Measurements from ENCODE around the gene RAD23A.

Gene RAD23A

DNA sequence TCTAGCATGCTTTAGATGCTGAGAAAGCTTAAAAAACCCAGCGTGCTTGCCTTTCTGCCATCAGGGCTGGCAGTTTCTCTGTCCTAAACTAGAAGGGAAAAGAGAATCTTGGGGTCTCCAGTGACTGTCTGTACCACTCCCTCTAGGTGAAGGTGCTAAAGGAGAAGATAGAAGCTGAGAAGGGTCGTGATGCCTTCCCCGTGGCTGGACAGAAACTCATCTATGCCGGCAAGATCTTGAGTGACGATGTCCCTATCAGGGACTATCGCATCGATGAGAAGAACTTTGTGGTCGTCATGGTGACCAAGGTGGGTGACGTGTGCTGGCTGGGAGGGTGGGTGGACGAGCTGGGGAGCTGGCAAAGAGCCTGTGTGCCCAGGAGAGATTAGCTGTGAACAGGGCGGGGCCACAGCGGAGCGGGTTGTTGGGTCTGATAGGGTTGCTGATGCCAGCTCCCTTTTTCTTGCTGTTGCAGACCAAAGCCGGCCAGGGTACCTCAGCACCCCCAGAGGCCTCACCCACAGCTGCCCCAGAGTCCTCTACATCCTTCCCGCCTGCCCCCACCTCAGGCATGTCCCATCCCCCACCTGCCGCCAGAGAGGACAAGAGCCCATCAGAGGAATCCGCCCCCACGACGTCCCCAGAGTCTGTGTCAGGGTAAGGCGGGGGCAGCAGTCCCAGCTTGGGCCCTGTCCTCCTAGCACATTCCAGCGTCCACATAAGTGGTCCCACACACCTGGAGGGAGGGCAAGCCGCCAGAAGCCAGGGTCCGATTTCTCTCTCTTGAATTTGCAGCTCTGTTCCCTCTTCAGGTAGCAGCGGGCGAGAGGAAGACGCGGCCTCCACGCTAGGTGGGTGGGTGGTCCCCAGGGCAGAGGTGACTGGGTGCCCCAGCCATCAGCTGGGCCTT lies 2.3 kb downstream of the RAD23A start:
- TF ChIP-seq EGR2 (tag by site-specific recombination; IDR thresholded peaks at IDR 0.05; ENCODE audit: low read depth) (0 out of 2 replicates have a peak, but pooled peaks have one; percentile 33), ZNF513 (tag by site-specific recombination; IDR thresholded peaks at IDR 0.05) (no peak), ZNF266 (tag by site-specific recombination; IDR thresholded peaks at IDR 0.05; ENCODE audit: low read depth) (no peak), ZNF26 (tag by site-specific recombination; IDR thresholded peaks at IDR 0.05) (no peak)
- ChIA-PET CTCF (interaction anchor here (1.1 to 6.2 kb wide), 3 partner anchors 8 to 29 kb away, joined by 4 to 31 read pairs (median 4); no protein-coding TSS in a partner anchor), POLR2A (interaction anchor here (0.5 kb wide), 1 partner anchor 19 kb away, joined by 3 read pairs; no protein-coding TSS in a partner anchor)
- Histone ChIP-seq H3K27ac (ENCODE audit: extremely low read depth, low read depth, low read length) (peak overlapping the region; percentile 39; the same call in 1 of the 2 replicates), H3K9me3 (ENCODE audit: control insufficient read depth, insufficient read depth, low read depth, low read length) (no peaks in the 10 kb centered on the region), H3K4me3 (ENCODE audit: low read depth, low read length) (no peak overlapping the region), H3K36me3 (ENCODE audit: control insufficient read depth in 2 of 2, insufficient read depth in 1 of 2, low read length in 2 of 2) (peaks cover 54 to 75% of the 10 kb centered on the region in 2 experiments), H3K4me1 (ENCODE audit: control insufficient read depth, insufficient read depth, low read length) (peaks cover 3% of the 10 kb centered on the region; the same call in 1 of the 2 replicates)

DNA sequence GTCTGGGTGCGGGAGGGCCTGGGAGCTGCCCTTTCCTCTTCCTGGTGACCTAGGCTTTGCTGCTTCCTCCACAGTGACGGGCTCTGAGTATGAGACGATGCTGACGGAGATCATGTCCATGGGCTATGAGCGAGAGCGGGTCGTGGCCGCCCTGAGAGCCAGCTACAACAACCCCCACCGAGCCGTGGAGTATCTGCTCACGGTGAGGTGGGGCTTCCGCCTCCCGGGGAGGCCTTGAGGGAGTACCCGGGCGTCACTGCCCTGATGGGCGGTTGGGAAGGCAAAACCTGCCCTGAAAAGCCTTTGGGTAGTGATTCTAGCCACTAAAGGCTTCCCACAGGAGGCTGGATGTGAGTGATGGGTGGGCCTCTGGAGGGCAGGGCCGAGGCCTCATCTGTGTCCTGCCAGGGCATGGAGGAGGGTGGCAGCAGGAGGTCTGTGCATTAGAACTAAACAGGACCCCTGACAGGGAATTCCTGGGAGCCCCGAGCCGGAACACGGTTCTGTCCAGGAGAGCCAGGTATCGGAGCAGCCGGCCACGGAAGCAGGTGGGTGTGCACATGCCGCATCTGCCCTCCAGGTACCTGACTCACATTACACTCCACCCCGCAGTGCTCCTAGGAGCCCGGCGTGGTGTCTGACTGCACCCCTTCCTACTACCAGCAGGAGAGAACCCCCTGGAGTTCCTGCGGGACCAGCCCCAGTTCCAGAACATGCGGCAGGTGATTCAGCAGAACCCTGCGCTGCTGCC lies 3.1 kb downstream of the RAD23A start:
- Histone ChIP-seq H3K27ac (ENCODE audit: extremely low read depth, low read depth, low read length) (peak overlapping the region; percentile 30; the same call in 1 of the 2 replicates), H3K4me3 (ENCODE audit: low read depth, low read length) (no peak overlapping the region), H3K9me3 (ENCODE audit: control insufficient read depth, insufficient read depth, low read depth, low read length) (no peaks in the 10 kb centered on the region), H3K36me3 (ENCODE audit: control insufficient read depth in 2 of 2, insufficient read depth in 1 of 2, low read length in 2 of 2) (peaks cover 49 to 74% of the 10 kb centered on the region in 2 experiments), H3K4me1 (ENCODE audit: control insufficient read depth, insufficient read depth, low read length) (peaks cover 8% of the 10 kb centered on the region)
- CTCF ChIA-PET: interaction anchor here (1.1 to 6.2 kb wide), 2 partner anchors 7 to 17 kb away, joined by 4 to 31 read pairs; no protein-coding TSS in a partner anchor
- TF ChIP-seq, protein P1, sequence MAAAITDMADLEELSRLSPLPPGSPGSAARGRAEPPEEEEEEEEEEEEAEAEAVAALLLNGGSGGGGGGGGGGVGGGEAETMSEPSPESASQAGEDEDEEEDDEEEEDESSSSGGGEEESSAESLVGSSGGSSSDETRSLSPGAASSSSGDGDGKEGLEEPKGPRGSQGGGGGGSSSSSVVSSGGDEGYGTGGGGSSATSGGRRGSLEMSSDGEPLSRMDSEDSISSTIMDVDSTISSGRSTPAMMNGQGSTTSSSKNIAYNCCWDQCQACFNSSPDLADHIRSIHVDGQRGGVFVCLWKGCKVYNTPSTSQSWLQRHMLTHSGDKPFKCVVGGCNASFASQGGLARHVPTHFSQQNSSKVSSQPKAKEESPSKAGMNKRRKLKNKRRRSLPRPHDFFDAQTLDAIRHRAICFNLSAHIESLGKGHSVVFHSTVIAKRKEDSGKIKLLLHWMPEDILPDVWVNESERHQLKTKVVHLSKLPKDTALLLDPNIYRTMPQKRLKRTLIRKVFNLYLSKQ (tag by site-specific recombination; IDR thresholded peaks at IDR 0.05; ENCODE audit: borderline replicate concordance): no peak
- TF ChIP-seq INSM2 (tag by site-specific recombination; IDR thresholded peaks at IDR 0.05) (no peak), ZIC2 (tag by site-specific recombination; IDR thresholded peaks at IDR 0.05) (peak; percentile 62), GLIS1 (tag by site-specific recombination; IDR thresholded peaks at IDR 0.05) (0 out of 2 replicates have a peak, but pooled peaks have one; percentile 9), SP2 (tag by site-specific recombination; IDR thresholded peaks at IDR 0.05) (peak; percentile 19), REPIN1 (tag by site-specific recombination; IDR thresholded peaks at IDR 0.05; ENCODE audit: low read depth) (no peak)
- POLR2A ChIA-PET: interaction anchor here (0.6 kb wide), 1 partner anchor 9 kb away, joined by 3 read pairs; no protein-coding TSS in a partner anchor

Measured in HEK293 (cell line).